CD14-positive monocyte (primary cell): ENCODE data around the gene GID8. TPM values are rescaled to one million over a fixed set of nuclear protein-coding genes. Genes with fewer than 3 reads are reported as not detected.

ENCODE experiments used
- DNase-seq, 3 donors: peaks; one replicate each; pipeline ENCODE4 v3.0.0-alpha.2; 2011 to 2022
- H2AFZ ChIP-seq: 2 replicates; pipeline ENCODE4 v1.6.0; 2012; ENCODE audit warnings: mild to moderate bottlenecking, low read depth, low read length, inconsistent platforms; ENCODE audit not compliant: insufficient read depth, poor library complexity, severe bottlenecking
- H3K27ac ChIP-seq, 2 donors: 1 replicate in 1 of 2; 2 replicates in 1 of 2; pipeline ENCODE4 v1.5.1; 2012 to 2013; ENCODE audit warnings: low read length in 2 of 2, control low read depth in 1 of 2, inconsistent platforms in 1 of 2, low read depth in 1 of 2, mild to moderate bottlenecking in 1 of 2
- H3K27me3 ChIP-seq, 2 donors: one replicate each; pipeline versions ENCODE4 v1.6.0 to v1.6.1; 2011 to 2013; ENCODE audit warnings: low read length in 2 of 2; ENCODE audit not compliant: control insufficient read depth in 2 of 2, insufficient read depth in 2 of 2
- H3K36me3 ChIP-seq, 2 donors: replicated peaks in 1 of 2; 1 replicate in 1 of 2; 2 replicates in 1 of 2; pipeline versions ENCODE4 v1.5.1 to v1.6.1; 2012 to 2013; ENCODE audit warnings: low read length in 2 of 2, control low read depth in 1 of 2, inconsistent platforms in 1 of 2, mild to moderate bottlenecking in 1 of 2; ENCODE audit not compliant: insufficient read depth in 2 of 2, control insufficient read depth in 1 of 2
- H3K4me1 ChIP-seq, 2 donors: 1 replicate in 1 of 2; 2 replicates in 1 of 2; pipeline versions ENCODE4 v1.5.1 to v1.6.1; 2012 to 2013; ENCODE audit warnings: low read length in 2 of 2, control low read depth in 1 of 2, inconsistent platforms in 1 of 2, mild to moderate bottlenecking in 1 of 2, moderate library complexity in 1 of 2; ENCODE audit not compliant: insufficient read depth in 2 of 2, control insufficient read depth in 1 of 2
- H3K4me2 ChIP-seq: replicated peaks from 2 replicates; pipeline ENCODE3; 2012; ENCODE audit warnings: low read length, moderate library complexity, mild to moderate bottlenecking; ENCODE audit not compliant: poor library complexity, severe bottlenecking; ENCODE audit errors: extremely low read depth
- H3K4me3 ChIP-seq, 3 experiments: fragments of 200-600 bp in 1 of 3; sonication (generic) in 1 of 3; replicated peaks in 1 of 3; 1 replicate in 2 of 3; 2 replicates in 1 of 3; pipeline ENCODE4 v1.5.1; 2011 to 2013; ENCODE audit warnings: low read length in 3 of 3, mild to moderate bottlenecking in 3 of 3, control low read depth in 2 of 3, low read depth in 2 of 3, inconsistent platforms in 1 of 3, moderate library complexity in 1 of 3
- H3K79me2 ChIP-seq: 2 replicates; pipeline ENCODE4 v1.6.0; 2012; ENCODE audit warnings: mild to moderate bottlenecking, control low read depth, inconsistent platforms, low read length, moderate library complexity; ENCODE audit not compliant: insufficient read depth
- H3K9ac ChIP-seq: 2 replicates; pipeline ENCODE4 v1.6.0; 2017; ENCODE audit warnings: low read length, mild to moderate bottlenecking; ENCODE audit not compliant: insufficient read depth, poor library complexity, severe bottlenecking
- H3K9me3 ChIP-seq, 2 donors: replicated peaks in 1 of 2; 1 replicate in 1 of 2; 2 replicates in 1 of 2; pipeline versions ENCODE4 v1.5.1 to v1.6.1; 2012 to 2013; ENCODE audit warnings: low read length in 2 of 2, control low read depth in 1 of 2; ENCODE audit not compliant: control insufficient read depth in 1 of 2, insufficient read depth in 1 of 2
- H4K20me1 ChIP-seq: 2 replicates; pipeline ENCODE4 v1.6.0; 2012; ENCODE audit warnings: mild to moderate bottlenecking, low read length, control low read depth, moderate library complexity; ENCODE audit not compliant: insufficient read depth
- H3K27ac Mint-ChIP-seq, 7 donors: one replicate each; pipeline ENCODE4 v1.8.0; 2020; ENCODE audit warnings: mild to moderate bottlenecking in 7 of 7, mixed read lengths in 7 of 7, moderate library complexity in 6 of 7, inconsistent platforms in 2 of 7
- H3K27me3 Mint-ChIP-seq, 3 donors: one replicate each; pipeline ENCODE4 v1.8.0; 2021 to 2022; ENCODE audit warnings: low read depth in 3 of 3, mild to moderate bottlenecking in 3 of 3, mixed read lengths in 3 of 3, moderate library complexity in 3 of 3, inconsistent platforms in 1 of 3
- H3K36me3 Mint-ChIP-seq, 2 donors: one replicate each; pipeline ENCODE4 v1.8.0; 2020; ENCODE audit warnings: mixed read lengths in 2 of 2, inconsistent platforms in 1 of 2, mild to moderate bottlenecking in 1 of 2
- H3K4me1 Mint-ChIP-seq: one replicate; pipeline ENCODE4 v1.8.0; 2020; ENCODE audit warnings: mild to moderate bottlenecking, mixed read lengths
- H3K4me3 Mint-ChIP-seq, 2 donors: one replicate each; pipeline ENCODE4 v1.8.0; 2020; ENCODE audit warnings: mild to moderate bottlenecking in 2 of 2, mixed read lengths in 2 of 2, moderate library complexity in 1 of 2
- H3K9me3 Mint-ChIP-seq, 7 donors: one replicate each; pipeline ENCODE4 v1.8.0; 2020 to 2022; ENCODE audit warnings: mixed read lengths in 7 of 7, mild to moderate bottlenecking in 6 of 7, moderate library complexity in 6 of 7, inconsistent platforms in 2 of 7
- WGBS: methylation state at CpG from one replicate; pipeline ENCODE4 v1.1.5; 2013; ENCODE audit warnings: missing lambda C conversion rate; ENCODE audit not compliant: insufficient coverage; 5-methylcytosine and 5-hydroxymethylcytosine counted together
- intact Hi-C, 2 donors: fragments of 100-400 bp; cut with micrococcal nuclease; formaldehyde crosslinking; loops; one replicate each; pipeline versions ENCODE4 v1.15.0 to v1.15.1; 2023
- polyA plus RNA-seq, 3 donors: library from polyadenylated mRNA; depleted of rRNA in 1 of 3; unstranded in 2 of 3; stranded (reverse) in 1 of 3; fragments of 300-500 nt in 2 of 3; fragments of >200 nt in 1 of 3; fragmentation: Illumina TruSeq in 2 of 3; gene quantifications; 1 replicate in 2 of 3; 2 replicates in 1 of 3; pipeline ENCODE4 v1.2.3, GENCODE V29; 2012 to 2021
- TF ChIP-seq, protein P1 (sequence below): fragments of 200-600 bp; IDR thresholded peaks from one replicate; pipeline ENCODE4 v1.8.0; 2022; ENCODE audit warnings: antibody characterized with exemption, mild to moderate bottlenecking

GID8 gene
- polyA plus RNA-seq, 3 donors, result 12.4 to 19.7 (median 12.7) TPM

DNA sequence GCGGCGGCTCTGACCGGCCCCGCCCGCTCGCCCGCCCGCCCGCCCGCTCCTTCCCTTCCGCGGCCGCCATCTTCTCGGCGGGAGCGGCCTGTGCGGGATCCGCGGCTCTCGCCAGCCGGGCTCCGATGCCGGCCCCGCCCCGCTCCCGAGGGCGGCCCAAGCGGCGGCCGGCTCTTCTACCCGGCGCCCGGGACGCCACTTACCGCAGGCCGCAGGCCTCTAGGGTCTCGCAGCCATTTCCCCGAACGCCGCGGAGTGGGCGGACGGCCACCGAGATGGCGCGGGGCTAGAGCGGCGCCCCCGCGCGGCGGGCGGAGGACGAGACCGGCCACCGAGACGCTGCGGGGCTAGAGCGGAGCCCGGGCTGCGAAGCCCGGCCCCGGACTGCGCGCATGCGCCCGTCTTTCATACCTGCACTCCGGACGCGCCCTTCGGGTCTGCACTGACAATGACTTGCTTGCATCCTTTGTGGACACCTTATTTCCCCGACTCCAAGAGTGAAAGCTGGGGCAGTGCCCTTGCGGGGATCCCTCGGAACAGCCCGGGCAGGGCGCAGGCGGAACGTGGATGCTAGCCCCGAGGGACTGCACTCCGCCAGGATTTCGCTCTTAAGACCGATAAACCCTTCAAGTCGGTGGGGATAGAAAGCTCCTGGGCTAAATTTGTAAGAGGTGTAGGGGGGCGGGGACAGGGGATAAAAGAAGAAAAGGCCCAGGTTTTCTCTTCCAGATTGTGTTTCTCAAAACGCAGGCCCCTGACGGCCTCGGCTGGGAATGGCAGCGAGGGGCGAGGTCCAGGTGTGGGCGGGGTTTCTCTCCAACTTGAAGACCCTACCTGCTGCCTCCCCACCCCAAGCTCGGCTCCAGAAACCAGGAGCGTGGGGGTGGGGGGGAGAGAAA, 11.5 kb upstream of the GID8 start, which contains the start of gene DIDO1:
Gene DIDO1, minus strand, starts transcription at position 277 of the 899 bp plus-strand sequence.
- H3K27ac Mint-ChIP-seq, result peak within 1 kb of the TSS; percentile 91 to 96 (median 95)
- intact Hi-C loops, result loop anchor here in 1 of 2 donors (10.0 kb wide), 1 partner anchor 132 kb away; the partner anchor contains the start of gene MRGBP
- H3K9ac ChIP-seq, result peak within 1 kb of the TSS; percentile 96
- H3K9me3 Mint-ChIP-seq, result peaks cover 0 to 2% (median 0%) of the 10 kb centered on the region in 7 donors
- peak; percentile 76 to 84 (median 78) for DNase-seq
- H3K4me1 ChIP-seq, result peaks cover 47 to 60% of the 10 kb centered on the region in 2 donors
- no peaks in the 10 kb centered on the region for H3K36me3 Mint-ChIP-seq
- H3K4me1 Mint-ChIP-seq, result peaks cover 58% of the 10 kb centered on the region
- H3K27me3 Mint-ChIP-seq, result no peaks in the 10 kb centered on the region
- no peaks in the 10 kb centered on the region for H3K9me3 ChIP-seq
- under 1% methylated on average over 80 of the region's 92 CpGs for WGBS
- TF ChIP-seq, protein P1, sequence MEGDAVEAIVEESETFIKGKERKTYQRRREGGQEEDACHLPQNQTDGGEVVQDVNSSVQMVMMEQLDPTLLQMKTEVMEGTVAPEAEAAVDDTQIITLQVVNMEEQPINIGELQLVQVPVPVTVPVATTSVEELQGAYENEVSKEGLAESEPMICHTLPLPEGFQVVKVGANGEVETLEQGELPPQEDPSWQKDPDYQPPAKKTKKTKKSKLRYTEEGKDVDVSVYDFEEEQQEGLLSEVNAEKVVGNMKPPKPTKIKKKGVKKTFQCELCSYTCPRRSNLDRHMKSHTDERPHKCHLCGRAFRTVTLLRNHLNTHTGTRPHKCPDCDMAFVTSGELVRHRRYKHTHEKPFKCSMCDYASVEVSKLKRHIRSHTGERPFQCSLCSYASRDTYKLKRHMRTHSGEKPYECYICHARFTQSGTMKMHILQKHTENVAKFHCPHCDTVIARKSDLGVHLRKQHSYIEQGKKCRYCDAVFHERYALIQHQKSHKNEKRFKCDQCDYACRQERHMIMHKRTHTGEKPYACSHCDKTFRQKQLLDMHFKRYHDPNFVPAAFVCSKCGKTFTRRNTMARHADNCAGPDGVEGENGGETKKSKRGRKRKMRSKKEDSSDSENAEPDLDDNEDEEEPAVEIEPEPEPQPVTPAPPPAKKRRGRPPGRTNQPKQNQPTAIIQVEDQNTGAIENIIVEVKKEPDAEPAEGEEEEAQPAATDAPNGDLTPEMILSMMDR, result peak; percentile 84
- H3K27me3 ChIP-seq, result no peaks in the 10 kb centered on the region
- H3K4me3 Mint-ChIP-seq, result peak within 1 kb of the TSS; percentile 96 to 97
- no peaks in the 10 kb centered on the region for H3K36me3 ChIP-seq
- H4K20me1 ChIP-seq, result peaks cover 75% of the 10 kb centered on the region
- peak within 1 kb of the TSS; percentile 94 to 97 for H3K27ac ChIP-seq
- peak within 1 kb of the TSS; percentile 90 for H3K4me2 ChIP-seq
- H2AFZ ChIP-seq, result peak within 1 kb of the TSS; percentile 80
- H3K79me2 ChIP-seq, result peaks cover 99% of the 10 kb centered on the region
- peak within 1 kb of the TSS; percentile 84 to 91 (median 88) for H3K4me3 ChIP-seq

DNA sequence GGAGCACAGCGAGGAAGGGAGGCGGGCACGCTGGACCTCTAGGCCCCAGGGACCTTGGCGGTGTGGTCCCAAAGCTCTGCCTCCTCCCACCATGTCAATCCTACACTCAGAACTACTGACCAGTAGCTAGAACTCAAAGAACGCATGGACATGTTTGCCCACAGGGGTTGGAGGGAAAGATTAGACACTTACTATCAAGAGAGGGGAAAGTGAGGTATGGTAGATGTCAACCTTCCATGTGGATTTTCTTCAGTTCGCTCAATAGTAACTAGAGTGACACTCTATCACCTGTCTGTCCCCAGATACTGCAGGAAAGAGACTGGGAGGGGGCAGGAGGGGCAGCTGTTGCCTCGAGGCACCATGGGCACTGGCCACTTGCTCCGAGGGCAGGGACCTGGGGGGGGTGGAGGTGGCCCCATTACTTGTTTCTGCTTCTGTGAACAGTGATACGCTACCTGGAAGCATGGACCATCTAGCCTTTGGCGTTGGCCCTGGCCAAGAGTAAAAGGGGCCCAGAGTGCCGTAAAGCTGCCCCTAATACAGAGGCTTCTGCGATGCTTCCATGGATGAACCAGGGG, 10.7 kb upstream of the GID8 start:
- peak overlapping the region; percentile 43 to 94 for H3K27ac ChIP-seq
- Mint-ChIP-seq H3K27me3 (no peaks in the 10 kb centered on the region), H3K9me3 (peaks cover 0 to 2% (median 0%) of the 10 kb centered on the region in 7 donors), H3K4me3 (peak overlapping the region; percentile 90 to 94), H3K4me1 (peaks cover 58% of the 10 kb centered on the region), H3K36me3 (no peaks in the 10 kb centered on the region), H3K27ac (peak overlapping the region in 6 of 7 donors; percentile 75 to 90 (median 90))
- no peak for DNase-seq
- H3K9ac ChIP-seq, result peak overlapping the region; percentile 96
- H3K79me2 ChIP-seq, result peaks cover 99% of the 10 kb centered on the region
- 95% methylated on average over 6 of the region's 12 CpGs for WGBS
- peaks cover 73% of the 10 kb centered on the region for H4K20me1 ChIP-seq
- TF ChIP-seq, protein P1, result no peak
- peak overlapping the region; percentile 80 for H2AFZ ChIP-seq
- H3K27me3 ChIP-seq, result no peaks in the 10 kb centered on the region
- peak overlapping the region; percentile 90 for H3K4me2 ChIP-seq
- H3K4me3 ChIP-seq, result peak overlapping the region in 2 of 3 experiments; percentile 84 to 88
- no peaks in the 10 kb centered on the region for H3K9me3 ChIP-seq
- peaks cover 45 to 57% of the 10 kb centered on the region in 2 donors for H3K4me1 ChIP-seq
- intact Hi-C loops, result loop anchor here in 1 of 2 donors (10.0 kb wide), 1 partner anchor 132 kb away; the partner anchor contains the start of gene MRGBP
- no peaks in the 10 kb centered on the region for H3K36me3 ChIP-seq
